T-helper 2 cell treated with Interferon-gamma antibody and Interleukin-4, amounts not matched to agents 5 μg/mL and 100 μg/mL, for 36 hours (primary cell): ENCODE measurements around the gene PTPN21.

Source experiments
- DNase-seq: peaks from one replicate; pipeline ENCODE4 v3.0.0; 2021; ENCODE audit warnings: low spot score
- H3K27ac Mint-ChIP-seq: one replicate; pipeline ENCODE4 v1.8.0; 2021; ENCODE audit warnings: mild to moderate bottlenecking, mixed read lengths
- H3K27me3 Mint-ChIP-seq: one replicate; pipeline ENCODE4 v1.8.0; 2021; ENCODE audit warnings: low read depth, mixed read lengths
- H3K36me3 Mint-ChIP-seq: one replicate; pipeline ENCODE4 v1.8.0; 2021; ENCODE audit warnings: low read depth, mixed read lengths
- H3K4me1 Mint-ChIP-seq: one replicate; pipeline ENCODE4 v1.8.0; 2021; ENCODE audit warnings: low read depth, mixed read lengths
- H3K4me3 Mint-ChIP-seq: one replicate; pipeline ENCODE4 v1.8.0; 2022; ENCODE audit warnings: mild to moderate bottlenecking, moderate library complexity, mixed read lengths
- H3K9me3 Mint-ChIP-seq: one replicate; pipeline ENCODE4 v1.8.0; 2021; ENCODE audit warnings: mixed read lengths

The PTPN21 gene

DNA sequence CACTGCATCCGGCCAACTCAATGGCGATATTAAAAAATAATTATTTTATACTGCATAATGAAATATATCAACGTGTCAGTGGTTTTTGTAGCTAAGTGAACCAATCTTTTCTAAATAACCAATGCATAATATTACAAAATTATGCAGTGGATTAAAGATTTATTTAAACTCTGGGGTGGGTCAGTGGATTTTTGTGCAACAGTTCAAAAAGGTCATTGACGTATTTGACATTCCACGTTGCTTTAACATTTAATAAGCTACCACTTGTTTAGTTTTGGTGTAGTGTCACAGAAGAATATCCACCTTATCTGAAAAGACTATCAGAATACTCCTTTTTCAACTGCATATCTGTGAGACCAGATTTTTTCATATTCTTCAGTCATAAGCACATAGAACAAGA is 10.6 kb upstream of the PTPN21 start:
- no peak overlapping the region for H3K27ac Mint-ChIP-seq
- H3K4me1 Mint-ChIP-seq = peaks cover 21% of the 10 kb centered on the region
- H3K27me3 Mint-ChIP-seq = peaks cover 7% of the 10 kb centered on the region
- peaks cover 6% of the 10 kb centered on the region for H3K9me3 Mint-ChIP-seq
- H3K36me3 Mint-ChIP-seq = peaks cover 46% of the 10 kb centered on the region
- no peak overlapping the region for H3K4me3 Mint-ChIP-seq
- no peak for DNase-seq

DNA sequence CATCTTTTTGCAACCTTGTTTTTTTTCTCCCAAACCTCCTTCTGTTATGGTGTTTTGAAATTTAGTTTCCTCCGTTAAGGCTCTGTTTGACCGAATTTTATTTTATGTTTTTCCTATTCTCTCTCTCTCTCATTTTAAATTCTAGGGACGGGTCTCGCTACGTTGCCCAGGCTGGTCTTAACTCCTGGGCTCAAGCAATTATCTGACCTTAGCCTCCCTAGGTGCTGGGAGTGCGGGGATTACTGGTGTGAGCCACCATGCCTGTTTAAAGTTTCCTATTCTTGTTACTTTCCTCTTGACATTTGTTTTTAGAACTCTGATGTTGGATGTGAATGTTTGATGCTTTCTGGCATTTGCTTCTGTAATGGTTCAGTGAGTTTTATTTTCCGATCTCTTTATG is 9.0 kb upstream of the PTPN21 start:
- Mint-ChIP-seq H3K36me3 (peaks cover 30% of the 10 kb centered on the region), H3K4me1 (peaks cover 22% of the 10 kb centered on the region), H3K9me3 (peaks cover 6% of the 10 kb centered on the region), H3K27ac (peak overlapping the region; percentile 85), H3K4me3 (peak overlapping the region; percentile 90), H3K27me3 (peaks cover 7% of the 10 kb centered on the region)
- no peak for DNase-seq

DNA sequence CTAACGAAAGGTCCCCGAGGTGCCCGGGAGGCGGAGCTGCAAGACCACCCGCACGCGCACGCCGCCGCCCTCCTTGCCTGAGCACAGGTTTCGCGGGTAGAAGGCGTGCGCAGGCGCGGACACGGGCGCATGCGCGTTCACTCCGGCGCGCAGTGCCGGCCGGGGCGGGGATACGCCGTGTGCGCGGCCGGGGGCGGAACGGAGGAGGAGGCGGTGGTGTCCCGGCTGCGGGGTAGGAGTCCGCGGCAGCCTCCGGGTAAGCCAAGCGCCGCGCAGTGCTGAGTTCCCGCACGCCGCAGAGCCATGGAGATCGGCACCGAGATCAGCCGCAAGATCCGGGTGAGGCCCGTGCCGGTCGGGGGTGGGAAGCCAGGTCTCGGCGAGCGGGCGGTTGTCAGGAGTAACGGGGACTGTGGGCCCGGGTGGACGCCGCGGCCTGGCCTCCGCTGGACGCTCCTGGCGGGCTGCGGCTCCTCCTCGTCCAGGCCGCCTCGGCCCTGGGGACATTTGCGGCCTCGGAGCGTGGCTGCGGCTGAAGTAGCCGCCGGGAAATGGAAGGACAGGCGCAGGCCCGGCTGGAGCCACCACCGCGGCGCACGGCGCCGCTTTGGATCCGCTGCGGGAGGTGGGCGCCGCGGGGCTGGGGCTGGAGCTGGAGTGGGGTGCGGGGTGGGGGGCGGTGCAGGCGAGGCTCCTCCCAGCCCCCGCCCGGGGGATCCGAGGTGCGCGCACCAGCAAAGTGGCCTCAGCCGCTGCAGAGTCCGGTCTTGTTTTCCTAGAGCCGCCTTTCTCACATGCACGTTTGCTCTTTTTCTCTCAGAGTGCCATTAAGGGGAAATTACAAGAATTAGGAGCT is 8.3 kb upstream of the PTPN21 start, which contains the start of gene ZC3H14:
ZC3H14 (plus strand) TSS at position 207 of the 856 bp plus-strand sequence; CDS start at position 304, 97 bp downstream.
- Mint-ChIP-seq H3K4me3 (peak within 1 kb of the TSS; percentile 92), H3K36me3 (peaks cover 22% of the 10 kb centered on the region), H3K9me3 (peaks cover 4% of the 10 kb centered on the region), H3K27ac (peak within 1 kb of the TSS; percentile 94), H3K4me1 (peaks cover 24% of the 10 kb centered on the region), H3K27me3 (peaks cover 7% of the 10 kb centered on the region)
- peak; percentile 89 for DNase-seq

DNA sequence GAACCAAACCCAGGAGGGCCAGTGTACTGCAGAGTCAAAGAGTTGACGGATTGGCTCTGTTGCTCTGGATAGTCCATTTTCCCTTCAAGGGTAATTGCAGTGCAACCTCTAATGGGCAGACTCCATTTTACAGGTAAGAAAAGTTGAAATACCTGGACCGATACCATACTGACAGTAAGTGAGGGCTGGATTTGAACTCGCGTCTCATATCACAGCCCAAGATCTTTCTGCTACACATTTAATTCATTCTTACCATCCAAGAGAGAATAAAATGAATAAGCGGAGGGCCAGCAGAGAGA is 7.7 kb upstream of the PTPN21 start:
- Mint-ChIP-seq H3K27ac (peak overlapping the region; percentile 94), H3K9me3 (no peaks in the 10 kb centered on the region), H3K27me3 (peaks cover 7% of the 10 kb centered on the region), H3K4me3 (peak overlapping the region; percentile 92), H3K4me1 (peaks cover 27% of the 10 kb centered on the region), H3K36me3 (peaks cover 17% of the 10 kb centered on the region)
- DNase-seq = no peak

DNA sequence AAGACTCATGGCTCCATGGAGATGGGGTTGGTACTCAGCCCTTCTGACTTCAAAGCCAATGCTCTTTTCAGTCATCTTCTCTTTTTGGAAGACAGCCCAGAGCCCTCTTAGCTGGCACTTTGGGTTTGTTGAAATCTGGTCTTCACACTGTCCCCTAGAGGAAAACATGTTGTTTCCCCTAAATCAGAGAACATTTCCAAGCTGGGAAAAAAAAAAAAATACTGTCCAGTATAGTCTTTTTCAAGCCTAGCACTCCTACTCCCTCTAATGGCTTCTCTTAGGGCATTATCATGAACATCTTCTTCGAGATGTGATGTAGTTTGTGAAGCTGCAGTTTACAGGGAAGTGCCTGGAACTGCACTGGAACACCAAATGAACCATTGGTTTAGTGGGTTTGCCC is 5.0 kb upstream of the PTPN21 start:
- DNase-seq = no peak
- Mint-ChIP-seq H3K4me3 (no peak overlapping the region), H3K9me3 (no peaks in the 10 kb centered on the region), H3K27ac (no peak overlapping the region), H3K4me1 (peaks cover 44% of the 10 kb centered on the region), H3K27me3 (peaks cover 28% of the 10 kb centered on the region), H3K36me3 (peaks cover 8% of the 10 kb centered on the region)

DNA sequence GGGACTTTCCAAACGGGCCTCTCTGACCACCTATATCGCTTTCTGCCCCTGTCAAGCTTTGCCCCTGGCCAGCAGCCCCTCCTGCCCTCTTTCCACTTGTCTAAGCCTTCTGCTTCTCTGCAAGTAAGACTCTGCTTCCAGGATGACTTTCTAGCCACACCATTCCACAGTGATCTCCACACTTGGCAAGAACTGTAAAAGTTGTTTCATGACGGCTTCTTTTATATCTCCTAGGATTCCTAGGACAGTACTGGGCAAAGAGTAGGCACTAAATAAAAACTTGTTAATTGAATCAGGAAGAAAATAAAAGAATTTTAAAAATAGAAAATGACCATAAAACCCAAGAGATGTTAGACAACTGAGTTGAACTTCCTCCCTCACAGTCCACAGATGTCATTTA is 1.8 kb upstream of the PTPN21 start:
- no peak for DNase-seq
- Mint-ChIP-seq H3K9me3 (no peaks in the 10 kb centered on the region), H3K4me3 (no peak overlapping the region), H3K4me1 (peaks cover 35% of the 10 kb centered on the region), H3K27me3 (peaks cover 49% of the 10 kb centered on the region), H3K36me3 (peaks cover 1% of the 10 kb centered on the region), H3K27ac (no peak overlapping the region)

DNA sequence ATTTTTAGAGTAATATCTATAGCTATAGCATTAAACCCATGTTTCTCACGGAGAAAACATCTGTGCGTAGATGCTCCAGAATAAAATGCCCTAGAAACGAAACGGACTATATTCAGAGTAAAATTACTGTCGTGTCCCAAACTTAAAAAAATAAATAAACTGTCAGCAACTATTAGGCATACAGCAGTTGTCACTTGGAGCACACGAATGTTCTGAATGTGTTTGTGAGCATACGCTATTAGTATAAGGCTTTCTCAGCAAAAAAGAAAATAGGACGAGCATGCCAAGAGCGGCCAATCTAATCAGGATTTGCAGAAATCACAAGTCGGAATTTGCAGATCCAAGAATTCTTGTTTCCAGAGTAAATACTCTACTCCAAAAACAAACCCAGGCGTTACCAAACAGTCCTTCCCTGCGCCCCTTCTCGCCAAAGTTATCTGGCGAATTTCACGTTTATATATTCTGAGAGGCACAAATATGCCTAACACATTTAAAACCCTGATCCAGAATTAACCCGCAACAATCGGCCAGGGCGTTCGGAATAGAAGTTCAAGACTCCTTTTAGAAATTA is 836 bp downstream of the PTPN21 start:
- Mint-ChIP-seq H3K36me3 (peaks cover 1% of the 10 kb centered on the region), H3K27me3 (peaks cover 50% of the 10 kb centered on the region), H3K9me3 (no peaks in the 10 kb centered on the region), H3K4me1 (peaks cover 35% of the 10 kb centered on the region), H3K27ac (no peak overlapping the region), H3K4me3 (peak overlapping the region; percentile 77)
- no peak for DNase-seq

DNA sequence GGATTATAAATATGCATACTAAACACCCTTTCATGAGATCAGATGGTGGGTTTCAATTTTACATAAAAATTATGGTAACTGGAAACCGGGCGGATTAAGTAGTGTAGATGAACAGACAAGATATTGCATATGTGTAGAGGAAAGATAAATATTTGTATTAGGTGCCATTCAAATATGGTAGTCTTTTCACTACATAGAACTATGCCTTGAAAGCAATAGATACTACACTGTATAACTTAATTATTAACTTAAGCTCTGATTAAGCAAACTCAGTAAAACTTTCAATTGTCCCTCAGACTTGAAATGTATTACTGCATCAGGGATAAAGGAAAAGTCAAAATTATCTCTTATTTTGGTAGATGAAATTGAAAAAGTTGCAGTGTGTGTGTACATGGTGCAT is 1.9 kb downstream of the PTPN21 start:
- Mint-ChIP-seq H3K9me3 (no peaks in the 10 kb centered on the region), H3K36me3 (peaks cover 1% of the 10 kb centered on the region), H3K27me3 (peaks cover 50% of the 10 kb centered on the region), H3K4me3 (no peak overlapping the region), H3K4me1 (peaks cover 32% of the 10 kb centered on the region), H3K27ac (no peak overlapping the region)
- no peak for DNase-seq

DNA sequence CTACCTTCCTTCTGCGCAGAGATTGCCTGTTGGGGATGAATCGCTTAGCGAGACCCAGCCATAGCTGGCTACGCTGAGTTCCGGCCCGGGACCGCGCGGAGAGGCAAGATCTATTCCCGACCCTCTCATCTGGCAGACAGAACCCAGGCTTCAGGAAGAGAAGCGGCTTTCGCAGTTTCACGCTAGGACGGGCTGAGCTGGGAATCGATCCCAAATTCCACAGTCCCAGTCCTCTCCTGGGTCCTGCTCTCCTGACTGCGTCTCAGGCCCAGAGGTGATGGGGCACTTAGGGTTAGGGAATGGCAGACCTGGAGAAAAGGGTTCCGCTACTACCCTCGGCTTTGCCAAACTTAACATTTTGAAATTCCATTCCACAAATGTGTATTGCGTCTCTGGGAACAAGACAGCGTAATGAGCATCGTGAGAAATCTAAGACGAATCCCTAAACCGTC is 2.8 kb downstream of the PTPN21 start:
- peak overlapping the region; percentile 70 for H3K4me3 Mint-ChIP-seq
- no peak overlapping the region for H3K27ac Mint-ChIP-seq
- peaks cover 1% of the 10 kb centered on the region for H3K36me3 Mint-ChIP-seq
- H3K9me3 Mint-ChIP-seq = no peaks in the 10 kb centered on the region
- peaks cover 24% of the 10 kb centered on the region for H3K4me1 Mint-ChIP-seq
- peaks cover 49% of the 10 kb centered on the region for H3K27me3 Mint-ChIP-seq
- no peak for DNase-seq

DNA sequence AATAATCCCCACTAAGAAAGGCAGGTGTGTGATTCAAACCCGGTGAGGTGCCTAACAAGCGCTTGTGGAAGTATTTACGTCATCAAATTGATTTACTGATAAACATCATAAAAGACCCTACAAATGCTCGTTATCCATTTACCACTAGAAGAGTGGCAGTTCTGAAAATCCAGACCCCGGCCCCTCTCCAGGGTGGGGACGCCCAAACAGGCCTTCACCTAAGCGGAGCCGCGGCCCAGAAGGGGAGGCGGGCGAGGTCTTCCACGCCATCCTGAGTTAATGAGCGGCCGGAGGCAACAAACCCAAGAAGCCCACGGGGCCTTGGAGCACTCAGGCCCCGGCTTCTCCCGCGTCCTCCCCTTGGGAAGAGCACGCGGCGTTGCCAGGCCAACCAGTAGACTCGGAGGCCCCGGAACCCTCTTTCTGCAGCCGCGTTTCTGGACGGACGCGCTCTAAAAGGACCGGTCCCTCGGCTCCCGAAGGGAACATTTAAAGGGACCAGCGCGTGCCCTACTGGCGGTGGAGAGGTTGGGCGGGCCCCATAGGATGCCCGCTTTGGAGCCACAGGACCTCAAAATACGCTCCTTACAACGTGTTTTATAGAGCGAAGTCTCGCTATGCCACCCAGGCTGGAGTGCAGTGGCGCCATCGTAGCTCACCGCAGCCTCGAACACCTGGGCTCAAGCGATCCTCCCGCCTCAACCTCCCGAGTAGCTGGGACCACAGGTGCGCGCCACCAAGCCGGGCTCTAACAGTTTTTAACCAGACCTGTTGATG is 3.5 kb downstream of the PTPN21 start:
- Mint-ChIP-seq H3K9me3 (no peaks in the 10 kb centered on the region), H3K27me3 (peaks cover 42% of the 10 kb centered on the region), H3K36me3 (peaks cover 1% of the 10 kb centered on the region), H3K4me1 (peaks cover 17% of the 10 kb centered on the region), H3K4me3 (peak overlapping the region; percentile 70), H3K27ac (no peak overlapping the region)
- DNase-seq = peak; percentile 42

DNA sequence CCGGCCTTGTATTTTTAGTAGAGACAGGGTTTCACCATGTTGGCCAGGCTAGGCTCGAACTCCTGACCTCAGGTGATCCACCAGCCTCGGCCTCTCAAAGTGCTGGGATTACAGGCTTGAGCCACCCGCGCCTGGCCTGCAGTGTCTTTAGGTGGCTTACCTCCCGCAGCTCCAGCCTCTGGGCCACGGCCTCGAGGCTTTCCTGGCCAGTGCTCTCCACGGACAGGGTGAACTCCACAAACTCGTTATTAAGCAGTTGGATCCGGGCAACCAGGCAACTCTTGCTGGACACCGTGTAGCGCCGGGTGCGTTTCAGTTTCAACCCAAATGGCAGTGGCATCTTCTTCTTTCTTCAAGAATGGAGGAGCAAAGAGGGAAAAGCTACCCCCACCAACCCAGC is 4.7 kb downstream of the PTPN21 start:
- peaks cover 1% of the 10 kb centered on the region for H3K36me3 Mint-ChIP-seq

DNA sequence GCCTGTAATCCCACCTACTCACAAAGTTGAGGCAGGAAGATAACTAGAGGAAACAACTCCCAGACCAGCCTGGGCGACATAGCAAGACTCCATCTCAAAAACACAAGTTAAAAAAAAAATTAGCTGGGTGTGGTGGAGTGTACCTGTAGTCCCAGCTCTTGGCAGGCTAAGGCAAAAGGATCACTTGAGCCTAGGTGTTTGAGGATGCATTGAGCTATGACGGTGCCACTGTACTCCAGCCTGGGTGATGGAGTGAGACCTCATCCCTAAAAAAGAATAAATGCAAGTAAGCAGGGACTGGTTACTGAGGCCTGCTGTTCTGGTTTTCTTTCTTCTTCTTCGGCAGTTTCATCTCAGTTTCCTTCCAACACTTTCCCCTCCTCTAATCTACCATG is 7.4 kb downstream of the PTPN21 start:
- no peaks in the 10 kb centered on the region for H3K9me3 Mint-ChIP-seq
- H3K27me3 Mint-ChIP-seq = peaks cover 13% of the 10 kb centered on the region
- no peak overlapping the region for H3K4me3 Mint-ChIP-seq
- no peak for DNase-seq
- no peak overlapping the region for H3K27ac Mint-ChIP-seq
- H3K4me1 Mint-ChIP-seq = peaks cover 4% of the 10 kb centered on the region
- H3K36me3 Mint-ChIP-seq = no peaks in the 10 kb centered on the region

More for the DNA sequence above, 4.7 kb downstream of the PTPN21 start:
- Mint-ChIP-seq H3K4me1 (peaks cover 10% of the 10 kb centered on the region), H3K9me3 (no peaks in the 10 kb centered on the region), H3K27ac (no peak overlapping the region), H3K27me3 (peaks cover 30% of the 10 kb centered on the region), H3K4me3 (no peak overlapping the region)
- DNase-seq = no peak

DNA sequence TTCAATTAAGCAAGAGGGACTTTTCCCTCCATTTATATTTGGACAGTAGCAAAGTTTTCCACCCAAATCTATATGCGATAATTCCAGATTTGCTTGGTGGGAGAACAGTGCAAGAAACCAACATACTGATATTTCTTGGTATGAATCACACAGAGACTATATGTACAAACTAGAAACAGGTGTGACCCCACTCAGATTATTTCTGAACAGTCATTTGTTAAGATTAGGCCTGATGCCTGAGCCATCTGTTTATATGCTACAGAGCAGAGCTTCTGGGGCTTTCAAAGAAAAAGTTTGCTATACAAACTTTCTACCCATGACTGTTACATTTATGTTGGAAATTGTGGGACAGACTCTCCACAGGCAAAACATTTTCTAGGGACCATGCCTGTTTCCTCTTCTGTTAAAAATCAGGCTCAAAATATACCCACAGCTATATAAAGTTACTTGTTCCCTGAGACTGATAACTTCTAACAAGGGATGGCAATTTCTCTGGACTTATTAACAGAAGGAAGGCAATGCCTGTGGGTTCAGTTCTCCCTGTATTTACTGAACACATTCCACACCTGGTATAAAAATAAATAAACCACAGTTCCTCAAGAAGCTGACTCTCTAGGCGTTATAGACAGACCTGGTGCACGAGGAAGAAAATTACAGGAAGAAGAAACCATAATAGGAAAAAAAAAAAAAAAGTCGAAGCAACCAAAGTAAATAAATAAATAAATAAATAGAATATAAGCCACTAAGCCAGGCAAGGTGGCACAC is 8.0 kb downstream of the PTPN21 start:
- Mint-ChIP-seq H3K36me3 (no peaks in the 10 kb centered on the region), H3K27ac (no peak overlapping the region), H3K4me3 (no peak overlapping the region), H3K4me1 (peaks cover under 1% of the 10 kb centered on the region), H3K9me3 (no peaks in the 10 kb centered on the region), H3K27me3 (peaks cover 7% of the 10 kb centered on the region)
- no peak for DNase-seq
